Posterior cingulate gyrus (tissue), 11 donors: ENCODE measurements around the gene BMF.
"Not testable (repeated sequence)": the region's sequence is repeated elsewhere in the genome, so short reads cannot be mapped to it uniquely, and the experiment has no call there.

ENCODE experiments used
- DNase-seq, 10 donors: peaks; one replicate each; pipeline versions ENCODE4 v3.0.0 to v3.0.0-alpha.2; 2020 to 2021; ENCODE audit warnings: mixed read lengths in 3 of 10
- intact Hi-C: fragments of 100-400 bp; cut with DNase I; formaldehyde crosslinking; loops from one replicate; pipeline ENCODE4 v1.15.1; 2023

Gene BMF

GRCh38 chr15:40092256-40092978 lies 16.3 kb downstream of the BMF start:
- intact Hi-C loops = no loop called here
- DNase-seq = peak in 1 of 10 donors; percentile 83

- intact Hi-C loops = no loop called here
- DNase-seq = peak in 1 of 10 donors; percentile 1
Measured at GRCh38 chr15:40091861-40092255, 16.8 kb downstream of the BMF start.

- DNase-seq = peak in 1 of 10 donors; percentile 73
- intact Hi-C loops = no loop called here
Measured at GRCh38 chr15:40090774-40091455, 17.8 kb downstream of the BMF start.

GRCh38 chr15:40088929-40089755 lies 19.5 kb downstream of the BMF start:
- peak in 1 of 10 donors; percentile 67 for DNase-seq
- intact Hi-C loops = no loop called here

GRCh38 chr15:40087991-40088928 lies 20.4 kb downstream of the BMF start:
- intact Hi-C loops = no loop called here
- peak in 1 of 10 donors; percentile 73 for DNase-seq

GRCh38 chr15:40087068-40087810 lies 21.4 kb downstream of the BMF start:
- peak in 1 of 10 donors; percentile 32 for DNase-seq
- intact Hi-C loops = no loop called here

GRCh38 chr15:40085266-40085665 lies 23.4 kb downstream of the BMF start:
- intact Hi-C loops = no loop called here
- DNase-seq = peak in 2 of 10 donors; percentile 20 to 44

- intact Hi-C loops = no loop called here
- DNase-seq = peak in 2 of 10 donors; percentile 29 to 53
Measured at GRCh38 chr15:40084650-40085049, 24.0 kb downstream of the BMF start.

- intact Hi-C loops = no loop called here
- DNase-seq = peak in 2 of 10 donors; percentile 47 to 58
Measured at GRCh38 chr15:40082195-40082883, 26.3 kb downstream of the BMF start.

GRCh38 chr15:40081691-40082194 lies 26.9 kb downstream of the BMF start:
- intact Hi-C loops = loop anchor here (1.0 kb wide), 1 partner anchor 12 kb away; no protein-coding TSS in a partner anchor
- DNase-seq = peak; percentile 51 to 95 (median 74)

GRCh38 chr15:40080847-40081246 lies 27.8 kb downstream of the BMF start:
- intact Hi-C loops = loop anchor here (1.0 kb wide), 1 partner anchor 12 kb away; no protein-coding TSS in a partner anchor
- peak in 1 of 10 donors; percentile 12 for DNase-seq

GRCh38 chr15:40080104-40080503 lies 28.6 kb downstream of the BMF start:
- intact Hi-C loops = no loop called here
- DNase-seq = no peak

- intact Hi-C loops = no loop called here
- DNase-seq = no peak
Measured at GRCh38 chr15:40079456-40079855, 29.2 kb downstream of the BMF start.

GRCh38 chr15:40075298-40076044 lies 33.2 kb downstream of the BMF start:
- intact Hi-C loops = no loop called here
- DNase-seq = peak in 2 of 10 donors; percentile 21 to 61

GRCh38 chr15:40074656-40075055 lies 34.0 kb downstream of the BMF start:
- intact Hi-C loops = not testable (repeated sequence)
- peak in 1 of 10 donors; percentile 56 for DNase-seq

- DNase-seq = peak in 1 of 10 donors; percentile 19
- intact Hi-C loops = not testable (repeated sequence)
Measured at GRCh38 chr15:40073716-40074490, 34.8 kb downstream of the BMF start.
